Parathyroid adenoma (tissue), 2 donors: ENCODE measurements around the gene RASGRP1.

ENCODE experiments used
- H2AFZ ChIP-seq: fragments of 300-600 bp; sonication (generic); one replicate; pipeline ENCODE4 v1.7.0; 2017; ENCODE audit warnings: antibody characterized with exemption, mild to moderate bottlenecking
- H3K27ac ChIP-seq: fragments of 300-600 bp; sonication (generic); one replicate; pipeline ENCODE4 v1.7.0; 2017
- H3K27me3 ChIP-seq: fragments of 300-600 bp; sonication (generic); one replicate; pipeline ENCODE4 v1.7.0; 2017; ENCODE audit warnings: low read length; ENCODE audit not compliant: control insufficient read depth, insufficient read depth
- H3K36me3 ChIP-seq: fragments of 300-600 bp; sonication (generic); one replicate; pipeline ENCODE4 v1.7.0; 2017; ENCODE audit warnings: low read length; ENCODE audit not compliant: control insufficient read depth, insufficient read depth
- H3K4me1 ChIP-seq: fragments of 300-600 bp; sonication (generic); one replicate; pipeline ENCODE4 v1.7.0; 2017; ENCODE audit warnings: control low read depth
- H3K4me2 ChIP-seq: fragments of 300-600 bp; sonication (generic); one replicate; pipeline ENCODE4 v1.7.0; 2017; ENCODE audit warnings: low read length
- H3K4me3 ChIP-seq: fragments of 300-600 bp; sonication (generic); one replicate; pipeline ENCODE4 v1.7.0; 2017; ENCODE audit warnings: low read depth, low read length
- H3K79me2 ChIP-seq: fragments of 300-600 bp; sonication (generic); one replicate; pipeline ENCODE4 v1.7.0; 2017; ENCODE audit warnings: control low read depth
- H3K9ac ChIP-seq: fragments of 300-600 bp; sonication (generic); one replicate; pipeline ENCODE4 v1.7.0; 2017; ENCODE audit warnings: mild to moderate bottlenecking
- H3K9me3 ChIP-seq: fragments of 300-600 bp; sonication (generic); one replicate; pipeline ENCODE4 v1.7.0; 2017; ENCODE audit warnings: low read length; ENCODE audit not compliant: control insufficient read depth
- TF ChIP-seq, protein P1 (sequence below): fragments of 300-600 bp; sonication (generic); IDR thresholded peaks from one replicate; pipeline ENCODE4 v1.7.0; 2017; ENCODE audit warnings: antibody characterized with exemption, mild to moderate bottlenecking
- donor health status: primary hyperparathyroidism.

The RASGRP1 gene

DNA sequence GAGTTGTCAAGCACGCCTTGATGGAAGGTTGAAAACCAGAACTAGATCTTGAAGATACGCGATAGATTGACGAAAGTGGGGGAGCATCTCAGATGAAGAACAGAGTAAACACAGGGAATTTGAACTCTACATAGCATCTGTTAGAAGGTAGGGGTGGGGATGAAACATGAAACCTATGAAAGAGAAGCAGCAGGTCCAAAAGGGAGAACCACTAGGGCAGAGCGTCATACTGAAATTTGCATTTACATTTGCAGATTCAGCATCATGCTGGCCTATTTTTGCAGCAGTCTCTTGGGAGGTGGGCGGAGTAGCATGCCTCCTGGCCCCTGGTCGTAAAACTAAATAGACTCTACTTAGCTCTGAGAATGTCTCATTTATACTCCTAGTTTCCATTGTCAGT, 46.1 kb upstream of the RASGRP1 start:
- H3K79me2 ChIP-seq: no peaks in the 10 kb centered on the region
- H2AFZ ChIP-seq: no peak overlapping the region
- H3K4me3 ChIP-seq: no peak overlapping the region
- TF ChIP-seq, protein P1, sequence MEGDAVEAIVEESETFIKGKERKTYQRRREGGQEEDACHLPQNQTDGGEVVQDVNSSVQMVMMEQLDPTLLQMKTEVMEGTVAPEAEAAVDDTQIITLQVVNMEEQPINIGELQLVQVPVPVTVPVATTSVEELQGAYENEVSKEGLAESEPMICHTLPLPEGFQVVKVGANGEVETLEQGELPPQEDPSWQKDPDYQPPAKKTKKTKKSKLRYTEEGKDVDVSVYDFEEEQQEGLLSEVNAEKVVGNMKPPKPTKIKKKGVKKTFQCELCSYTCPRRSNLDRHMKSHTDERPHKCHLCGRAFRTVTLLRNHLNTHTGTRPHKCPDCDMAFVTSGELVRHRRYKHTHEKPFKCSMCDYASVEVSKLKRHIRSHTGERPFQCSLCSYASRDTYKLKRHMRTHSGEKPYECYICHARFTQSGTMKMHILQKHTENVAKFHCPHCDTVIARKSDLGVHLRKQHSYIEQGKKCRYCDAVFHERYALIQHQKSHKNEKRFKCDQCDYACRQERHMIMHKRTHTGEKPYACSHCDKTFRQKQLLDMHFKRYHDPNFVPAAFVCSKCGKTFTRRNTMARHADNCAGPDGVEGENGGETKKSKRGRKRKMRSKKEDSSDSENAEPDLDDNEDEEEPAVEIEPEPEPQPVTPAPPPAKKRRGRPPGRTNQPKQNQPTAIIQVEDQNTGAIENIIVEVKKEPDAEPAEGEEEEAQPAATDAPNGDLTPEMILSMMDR: no peak
- H3K27ac ChIP-seq: no peak overlapping the region
- no peaks in the 10 kb centered on the region for H3K36me3 ChIP-seq
- H3K4me2 ChIP-seq: no peak overlapping the region
- H3K4me1 ChIP-seq: no peaks in the 10 kb centered on the region
- no peaks in the 10 kb centered on the region for H3K27me3 ChIP-seq
- H3K9me3 ChIP-seq: no peaks in the 10 kb centered on the region
- H3K9ac ChIP-seq: no peak overlapping the region

DNA sequence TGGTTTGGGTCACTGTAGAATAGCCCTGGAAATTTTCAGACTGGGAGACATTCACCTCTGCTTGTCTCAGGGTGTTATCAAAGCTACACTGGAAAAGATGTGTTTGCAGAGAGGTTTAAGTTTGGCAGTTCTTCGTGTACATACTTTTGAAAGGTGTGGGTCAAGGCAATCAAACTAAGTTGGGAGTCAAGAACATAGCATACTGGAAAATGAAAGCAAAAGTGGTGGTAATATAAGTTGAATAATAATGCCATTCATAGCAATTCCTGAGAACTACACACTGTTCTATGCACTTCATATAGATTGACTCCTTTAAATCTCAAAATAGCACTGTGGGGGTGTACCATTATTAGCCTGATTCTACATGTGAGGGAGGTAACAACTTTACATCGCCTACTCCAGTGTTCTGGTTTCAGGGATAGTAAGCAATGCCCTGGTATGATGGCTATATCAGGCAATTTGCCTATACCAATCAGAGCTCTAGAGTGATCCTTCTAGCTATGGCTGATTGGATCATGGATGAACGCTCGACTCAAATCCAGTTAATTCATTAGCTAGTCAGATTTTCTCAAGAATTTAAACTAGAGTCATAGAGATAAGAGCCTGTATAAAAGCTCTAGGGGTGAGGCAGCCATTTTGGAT, 44.6 kb upstream of the RASGRP1 start:
- TF ChIP-seq, protein P1: no peak
- Histone ChIP-seq H3K4me3 (no peak overlapping the region), H3K9me3 (no peaks in the 10 kb centered on the region), H3K79me2 (no peaks in the 10 kb centered on the region), H3K4me2 (no peak overlapping the region), H3K27ac (no peak overlapping the region), H3K27me3 (no peaks in the 10 kb centered on the region), H2AFZ (no peak overlapping the region), H3K36me3 (no peaks in the 10 kb centered on the region), H3K4me1 (no peaks in the 10 kb centered on the region), H3K9ac (no peak overlapping the region)

DNA sequence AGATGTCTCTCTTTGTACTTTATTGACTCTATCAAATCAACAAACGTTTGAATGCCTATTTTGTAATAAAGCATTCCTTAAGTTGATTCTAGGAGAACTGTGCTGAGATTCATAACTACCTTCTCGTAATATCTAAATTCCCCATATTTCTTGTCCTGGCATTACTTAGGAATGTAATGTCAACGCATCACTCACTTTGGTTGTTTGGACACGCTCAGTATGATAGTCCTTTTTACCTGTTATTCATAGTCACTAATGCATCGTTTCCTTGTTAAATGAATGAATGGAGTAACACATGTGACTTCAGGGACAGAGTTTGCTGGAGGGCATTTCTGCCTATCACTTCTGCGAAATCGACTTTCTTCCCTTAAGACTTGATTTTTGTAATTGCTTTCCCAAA, 44.1 kb upstream of the RASGRP1 start:
- Histone ChIP-seq H3K27me3 (no peaks in the 10 kb centered on the region), H3K79me2 (no peaks in the 10 kb centered on the region), H3K27ac (no peak overlapping the region), H3K4me2 (no peak overlapping the region), H3K36me3 (no peaks in the 10 kb centered on the region), H3K9ac (no peak overlapping the region), H3K4me1 (no peaks in the 10 kb centered on the region), H3K9me3 (no peaks in the 10 kb centered on the region), H3K4me3 (no peak overlapping the region), H2AFZ (no peak overlapping the region)
- TF ChIP-seq, protein P1: no peak

DNA sequence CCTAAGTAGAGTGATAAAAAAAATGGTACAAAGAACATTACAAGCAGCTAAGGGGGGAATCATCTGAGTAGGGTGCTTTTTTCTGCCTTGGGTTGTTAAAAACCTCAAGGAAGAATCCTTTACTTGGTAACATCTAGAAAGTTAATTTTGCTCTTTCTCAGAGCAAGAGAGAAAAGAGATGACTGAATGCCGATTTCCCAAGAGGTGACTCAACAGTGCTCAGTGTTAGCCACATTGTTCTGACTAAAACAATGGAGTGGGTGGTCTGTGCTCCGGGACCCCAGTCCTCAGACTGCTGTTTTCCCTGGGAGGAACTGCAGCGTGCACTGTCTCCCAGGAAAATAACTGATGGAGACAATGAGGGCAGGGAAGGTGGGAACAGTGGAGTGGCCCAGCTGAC, 41.1 kb upstream of the RASGRP1 start:
- H3K79me2 ChIP-seq: no peaks in the 10 kb centered on the region
- H3K4me2 ChIP-seq: no peak overlapping the region
- no peaks in the 10 kb centered on the region for H3K9me3 ChIP-seq
- H3K36me3 ChIP-seq: no peaks in the 10 kb centered on the region
- TF ChIP-seq, protein P1: no peak
- no peak overlapping the region for H3K4me3 ChIP-seq
- H3K9ac ChIP-seq: no peak overlapping the region
- no peak overlapping the region for H2AFZ ChIP-seq
- H3K27ac ChIP-seq: no peak overlapping the region
- H3K4me1 ChIP-seq: no peaks in the 10 kb centered on the region
- no peaks in the 10 kb centered on the region for H3K27me3 ChIP-seq

DNA sequence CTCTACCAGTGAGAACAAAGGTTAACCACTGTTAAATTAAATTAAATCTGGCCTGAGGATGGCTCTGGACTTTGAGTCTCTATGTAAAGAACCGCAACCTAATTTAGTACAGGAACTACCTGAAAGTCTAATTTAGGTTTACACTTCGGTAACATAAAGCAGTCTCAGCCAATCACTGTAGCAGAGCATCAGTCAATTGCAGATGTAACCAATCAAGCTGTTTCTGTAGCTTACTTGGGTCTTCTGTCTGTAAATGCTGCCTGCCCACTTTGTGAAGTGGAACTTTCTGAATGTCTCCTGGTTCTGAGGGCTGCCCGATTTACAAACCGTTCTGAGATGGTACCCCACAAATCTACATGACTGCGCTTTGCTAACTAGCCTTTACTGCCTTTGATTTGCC, 39.1 kb upstream of the RASGRP1 start:
- no peaks in the 10 kb centered on the region for H3K9me3 ChIP-seq
- TF ChIP-seq, protein P1: no peak

More for the DNA sequence above, 39.1 kb upstream of the RASGRP1 start:
- H3K4me2 ChIP-seq: no peak overlapping the region
- no peak overlapping the region for H2AFZ ChIP-seq
- no peaks in the 10 kb centered on the region for H3K36me3 ChIP-seq
- no peaks in the 10 kb centered on the region for H3K79me2 ChIP-seq
- H3K4me1 ChIP-seq: no peaks in the 10 kb centered on the region
- H3K4me3 ChIP-seq: no peak overlapping the region
- no peak overlapping the region for H3K9ac ChIP-seq
- no peaks in the 10 kb centered on the region for H3K27me3 ChIP-seq
- no peak overlapping the region for H3K27ac ChIP-seq
